B cell (primary cell): ENCODE results near the gene MTUS2. TPM values are rescaled to one million over a fixed set of nuclear protein-coding genes. Genes with fewer than 3 reads are reported as not detected.

Experiments
- ATAC-seq: fragments of 200-7000 bp; cut with Tn5 transposase; one replicate; pipeline ENCODE4 v1.10.0; 2021; ENCODE audit warnings: low read depth, mild to moderate bottlenecking, moderate number of reproducible peaks, moderate library complexity
- CTCF ChIA-PET: fragments of 350-600 bp; sonication (Branson Sonifier 250); formaldehyde crosslinking; loops from one replicate; lab custom pipeline; 2021; ENCODE audit warnings: antibody characterized with exemption, inconsistent platforms; lab: Charles Lee
- POLR2A ChIA-PET: fragments of 350-600 bp; sonication (Branson Sonifier 250); formaldehyde crosslinking; loops from one replicate; lab custom pipeline; 2021; ENCODE audit warnings: antibody characterized with exemption; lab: Charles Lee
- DNase-seq: peaks from one replicate; pipeline ENCODE4 v3.0.0; 2013
- H2AFZ ChIP-seq: 2 replicates; pipeline ENCODE4 v1.6.1; 2012; ENCODE audit warnings: mild to moderate bottlenecking, low read depth, low read length; ENCODE audit not compliant: insufficient read depth, poor library complexity, severe bottlenecking
- H3K27ac ChIP-seq, 2 donors: 1 replicate in 1 of 2; 2 replicates in 1 of 2; pipeline ENCODE4 v1.5.1; 2012 to 2013; ENCODE audit warnings: low read length in 2 of 2, mild to moderate bottlenecking in 2 of 2, moderate library complexity in 1 of 2
- H3K27me3 ChIP-seq, 4 experiments: fragments of 200-600 bp in 1 of 4; sonication (generic) in 1 of 4; replicated peaks in 1 of 4; 1 replicate in 2 of 4; 2 replicates in 2 of 4; pipeline versions ENCODE4 v1.6.1 to v1.7.0; 2013 to 2016; ENCODE audit warnings: low read length in 3 of 4, mild to moderate bottlenecking in 2 of 4, mixed read lengths in 1 of 4, moderate library complexity in 1 of 4; ENCODE audit not compliant: insufficient read depth in 4 of 4, control insufficient read depth in 3 of 4; ENCODE audit errors: control extremely low read depth in 1 of 4
- H3K36me3 ChIP-seq, 2 experiments: replicated peaks in 1 of 2; 1 replicate in 1 of 2; 2 replicates in 1 of 2; pipeline versions ENCODE4 v1.6.1 to v1.7.1; 2013; ENCODE audit warnings: low read length in 1 of 2; ENCODE audit not compliant: insufficient read depth in 2 of 2, control insufficient read depth in 1 of 2; ENCODE audit errors: control extremely low read depth in 1 of 2, extremely low read depth in 1 of 2
- H3K4me1 ChIP-seq, 2 donors: fragments of 200-600 bp in 1 of 2; sonication (generic) in 1 of 2; 1 replicate in 1 of 2; 2 replicates in 1 of 2; pipeline versions ENCODE4 v1.5.1 to v1.6.1; 2013 to 2017; ENCODE audit warnings: low read length in 2 of 2; ENCODE audit not compliant: control insufficient read depth in 2 of 2, insufficient read depth in 2 of 2
- H3K4me2 ChIP-seq: replicated peaks from 2 replicates; pipeline ENCODE3; 2012; ENCODE audit warnings: mild to moderate bottlenecking, low read depth, low read length; ENCODE audit not compliant: poor library complexity, severe bottlenecking
- H3K4me3 ChIP-seq, 5 experiments: fragments of 200-600 bp in 1 of 5; sonication (generic) in 1 of 5; 1 replicate in 3 of 5; 2 replicates in 2 of 5; pipeline versions ENCODE4 v1.5.1 to v1.7.0; 2011 to 2016; ENCODE audit warnings: low read length in 4 of 5, mild to moderate bottlenecking in 4 of 5, low read depth in 2 of 5, control low read depth in 1 of 5, moderate library complexity in 1 of 5; ENCODE audit not compliant: insufficient read depth in 1 of 5; ENCODE audit errors: control extremely low read depth in 1 of 5, extremely low read depth in 1 of 5
- H3K79me2 ChIP-seq: fragments of 200-600 bp; sonication (generic); one replicate; pipeline ENCODE4 v1.6.0; 2016; ENCODE audit warnings: low read length; ENCODE audit not compliant: control insufficient read depth, insufficient read depth
- H3K9ac ChIP-seq: fragments of 200-600 bp; sonication (generic); 2 replicates; pipeline ENCODE4 v1.6.1; 2017; ENCODE audit warnings: mild to moderate bottlenecking, low read length, moderate library complexity
- H3K9me3 ChIP-seq, 3 donors: one replicate each; pipeline versions ENCODE4 v1.6.1 to v1.7.1; 2013; ENCODE audit warnings: low read length in 2 of 3; ENCODE audit not compliant: control insufficient read depth in 2 of 3, insufficient read depth in 1 of 3; ENCODE audit errors: control extremely low read depth in 1 of 3
- H4K20me1 ChIP-seq: 2 replicates; pipeline ENCODE4 v1.6.0; 2012; ENCODE audit warnings: mild to moderate bottlenecking, low read length; ENCODE audit not compliant: insufficient read depth, control insufficient read depth, poor library complexity, severe bottlenecking
- H3K27ac Mint-ChIP-seq: one replicate; pipeline ENCODE4 v1.8.0; 2021; ENCODE audit warnings: mixed read lengths
- H3K27me3 Mint-ChIP-seq: one replicate; pipeline ENCODE4 v1.8.0; 2021; ENCODE audit warnings: mixed read lengths
- H3K4me1 Mint-ChIP-seq: one replicate; pipeline ENCODE4 v1.8.0; 2021; ENCODE audit warnings: mixed read lengths
- H3K4me3 Mint-ChIP-seq: one replicate; pipeline ENCODE4 v1.8.0; 2021; ENCODE audit warnings: mixed read lengths
- H3K9me3 Mint-ChIP-seq: one replicate; pipeline ENCODE4 v1.8.0; 2022; ENCODE audit warnings: mixed read lengths; ENCODE audit not compliant: insufficient read depth
- EZH2 ChIP-seq: IDR thresholded peaks from 2 replicates; pipeline ENCODE4 v1.6.1; 2012; ENCODE audit warnings: borderline replicate concordance, low read depth, mild to moderate bottlenecking, moderate library complexity, low read length; ENCODE audit not compliant: insufficient read depth, poor library complexity, severe bottlenecking
- WGBS: methylation state at CpG from one replicate; pipeline ENCODE4 v1.1.5; 2013; ENCODE audit warnings: missing lambda C conversion rate; ENCODE audit not compliant: insufficient coverage; 5-methylcytosine and 5-hydroxymethylcytosine counted together
- intact Hi-C: fragments of 100-400 bp; cut with micrococcal nuclease; formaldehyde crosslinking; loops from one replicate; pipeline ENCODE4 v1.10.0; 2022
- polyA plus RNA-seq: library from polyadenylated mRNA; depleted of rRNA; stranded (reverse); fragments of >200 nt; gene quantifications from 2 replicates; pipeline ENCODE4 v1.2.3, GENCODE V29; 2012
- total RNA-seq, 2 donors: library from RNA; stranded (reverse); fragments of 120-200 nt in 1 of 2; gene quantifications; 1 replicate in 1 of 2; 2 replicates in 1 of 2; pipeline versions ENCODE4 v1.2.3 to v1.2.4, GENCODE V29; 2013 to 2022
- TF ChIP-seq, protein P1 (sequence below): fragments of 200-600 bp; IDR thresholded peaks from one replicate; pipeline ENCODE4 v1.8.0; 2022; ENCODE audit warnings: antibody characterized with exemption, mild to moderate bottlenecking

The MTUS2 gene
- total and polyA plus RNA-seq, 2 donors (not counting 1 experiment from before 2014, with no cell fraction given) = 0.12 TPM; not detected in 1

GRCh38 chr13:29439601-29440388 lies 619.7 kb downstream of the MTUS2 start:
- no peak for ATAC-seq
- H3K27me3 Mint-ChIP-seq = peaks cover 20% of the 10 kb centered on the region
- WGBS = 81% methylated on average over 6 of the region's 10 CpGs
- POLR2A ChIA-PET = no interaction called here
- peaks cover 3% of the 10 kb centered on the region for H3K4me1 Mint-ChIP-seq
- H3K36me3 ChIP-seq = no peaks in the 10 kb centered on the region
- CTCF ChIA-PET = interaction anchor here (0.8 kb wide), 1 partner anchor 68 kb away, joined by 3 read pairs; no protein-coding TSS in a partner anchor
- H3K4me1 ChIP-seq = peaks cover 4 to 9% of the 10 kb centered on the region in 2 donors
- no peaks in the 10 kb centered on the region for H3K9me3 ChIP-seq
- no peaks in the 10 kb centered on the region for H4K20me1 ChIP-seq
- H3K4me3 ChIP-seq = no peak overlapping the region
- H3K27me3 ChIP-seq = peaks cover 0 to 6% (median 2%) of the 10 kb centered on the region in 4 experiments
- H3K27ac ChIP-seq = no peak overlapping the region
- H3K9ac ChIP-seq = no peak overlapping the region
- H3K27ac Mint-ChIP-seq = no peak overlapping the region
- no peaks in the 10 kb centered on the region for H3K79me2 ChIP-seq
- no peak overlapping the region for H3K4me3 Mint-ChIP-seq
- no peaks in the 10 kb centered on the region for H3K9me3 Mint-ChIP-seq
- intact Hi-C loops = no loop called here
- no peak for TF ChIP-seq EZH2
- TF ChIP-seq, protein P1, sequence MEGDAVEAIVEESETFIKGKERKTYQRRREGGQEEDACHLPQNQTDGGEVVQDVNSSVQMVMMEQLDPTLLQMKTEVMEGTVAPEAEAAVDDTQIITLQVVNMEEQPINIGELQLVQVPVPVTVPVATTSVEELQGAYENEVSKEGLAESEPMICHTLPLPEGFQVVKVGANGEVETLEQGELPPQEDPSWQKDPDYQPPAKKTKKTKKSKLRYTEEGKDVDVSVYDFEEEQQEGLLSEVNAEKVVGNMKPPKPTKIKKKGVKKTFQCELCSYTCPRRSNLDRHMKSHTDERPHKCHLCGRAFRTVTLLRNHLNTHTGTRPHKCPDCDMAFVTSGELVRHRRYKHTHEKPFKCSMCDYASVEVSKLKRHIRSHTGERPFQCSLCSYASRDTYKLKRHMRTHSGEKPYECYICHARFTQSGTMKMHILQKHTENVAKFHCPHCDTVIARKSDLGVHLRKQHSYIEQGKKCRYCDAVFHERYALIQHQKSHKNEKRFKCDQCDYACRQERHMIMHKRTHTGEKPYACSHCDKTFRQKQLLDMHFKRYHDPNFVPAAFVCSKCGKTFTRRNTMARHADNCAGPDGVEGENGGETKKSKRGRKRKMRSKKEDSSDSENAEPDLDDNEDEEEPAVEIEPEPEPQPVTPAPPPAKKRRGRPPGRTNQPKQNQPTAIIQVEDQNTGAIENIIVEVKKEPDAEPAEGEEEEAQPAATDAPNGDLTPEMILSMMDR = no peak
- H2AFZ ChIP-seq = no peak overlapping the region
- DNase-seq = no peak
- no peak overlapping the region for H3K4me2 ChIP-seq

- H3K27me3 ChIP-seq = peaks cover 0 to 6% (median 2%) of the 10 kb centered on the region in 4 experiments
- intact Hi-C loops = no loop called here
- Mint-ChIP-seq H3K9me3 (no peaks in the 10 kb centered on the region), H3K4me1 (no peaks in the 10 kb centered on the region), H3K4me3 (no peak overlapping the region), H3K27me3 (peaks cover 32% of the 10 kb centered on the region), H3K27ac (no peak overlapping the region)
- ATAC-seq (no peak), DNase-seq (no peak)
- H3K4me3 ChIP-seq = no peak overlapping the region
- 79% methylated on average over 5 of the region's 5 CpGs for WGBS
- H3K4me1 ChIP-seq = no peaks in the 10 kb centered on the region
- H2AFZ ChIP-seq = no peak overlapping the region
- ChIA-PET POLR2A (no interaction called here), CTCF (no interaction called here)
- H3K36me3 ChIP-seq = no peaks in the 10 kb centered on the region
- no peak overlapping the region for H3K27ac ChIP-seq
- H3K9ac ChIP-seq = no peak overlapping the region
- no peaks in the 10 kb centered on the region for H4K20me1 ChIP-seq
- TF ChIP-seq, protein P1 = no peak
- no peak for TF ChIP-seq EZH2
- H3K9me3 ChIP-seq = no peaks in the 10 kb centered on the region
- no peak overlapping the region for H3K4me2 ChIP-seq
- no peaks in the 10 kb centered on the region for H3K79me2 ChIP-seq
These were observed 621.2 kb downstream of the MTUS2 start for GRCh38 chr13:29441306-29441705.
